Natural killer cell (primary cell): ENCODE results near the gene TEX22. TPM values are rescaled to one million over a fixed set of nuclear protein-coding genes. Genes with fewer than 3 reads are reported as not detected.

Source experiments
- ATAC-seq, 3 donors: fragments of 150-1000 bp in 2 of 3; fragments of 200-7000 bp in 1 of 3; cut with Tn5 transposase; 1 replicate in 1 of 3; 2 replicates in 2 of 3; pipeline ENCODE4 v1.10.0; 2021; ENCODE audit warnings: mild to moderate bottlenecking in 2 of 3, moderate library complexity in 2 of 3
- DNase-seq, 2 donors: peaks; one replicate each; pipeline versions ENCODE4 v3.0.0 to v3.0.0-alpha.2; 2013 to 2021; ENCODE audit warnings: mixed read lengths in 1 of 2
- H3K27ac ChIP-seq: one replicate; pipeline ENCODE4 v1.5.1; 2013; ENCODE audit warnings: mild to moderate bottlenecking, low read length
- H3K27me3 ChIP-seq: one replicate; pipeline ENCODE4 v1.6.1; 2013; ENCODE audit warnings: low read length; ENCODE audit not compliant: control insufficient read depth, insufficient read depth
- H3K36me3 ChIP-seq: one replicate; pipeline ENCODE4 v1.6.1; 2013; ENCODE audit warnings: low read length; ENCODE audit not compliant: control insufficient read depth, insufficient read depth
- H3K4me1 ChIP-seq: one replicate; pipeline ENCODE4 v1.6.1; 2013; ENCODE audit warnings: low read length; ENCODE audit not compliant: control insufficient read depth, insufficient read depth
- H3K4me3 ChIP-seq: one replicate; pipeline ENCODE4 v1.5.1; 2013; ENCODE audit warnings: low read length
- H3K9me3 ChIP-seq: one replicate; pipeline ENCODE4 v1.6.1; 2013; ENCODE audit warnings: low read length; ENCODE audit not compliant: control insufficient read depth, insufficient read depth
- H3K27ac Mint-ChIP-seq, 2 donors: one replicate each; pipeline ENCODE4 v1.8.0; 2022; ENCODE audit warnings: mild to moderate bottlenecking in 2 of 2, mixed read lengths in 2 of 2, moderate library complexity in 1 of 2
- H3K27me3 Mint-ChIP-seq, 2 donors: one replicate each; pipeline ENCODE4 v1.8.0; 2022; ENCODE audit warnings: low read depth in 2 of 2, mixed read lengths in 2 of 2
- H3K36me3 Mint-ChIP-seq: one replicate; pipeline ENCODE4 v1.8.0; 2022; ENCODE audit warnings: mixed read lengths
- H3K4me1 Mint-ChIP-seq, 2 donors: one replicate each; pipeline ENCODE4 v1.8.0; 2022; ENCODE audit warnings: mixed read lengths in 2 of 2
- H3K4me3 Mint-ChIP-seq: one replicate; pipeline ENCODE4 v1.8.0; 2022; ENCODE audit warnings: mild to moderate bottlenecking, moderate library complexity, mixed read lengths
- H3K9me3 Mint-ChIP-seq, 2 donors: one replicate each; pipeline ENCODE4 v1.8.0; 2022; ENCODE audit warnings: mixed read lengths in 2 of 2
- WGBS: methylation state at CpG from one replicate; pipeline ENCODE4 v1.1.7; 2013; ENCODE audit warnings: missing lambda C conversion rate; ENCODE audit not compliant: insufficient coverage; 5-methylcytosine and 5-hydroxymethylcytosine counted together
- intact Hi-C: fragments of 100-400 bp; cut with micrococcal nuclease; formaldehyde crosslinking; loops from one replicate; pipeline ENCODE4 v1.14.2; 2022
- total RNA-seq, 4 donors: library from RNA; stranded (reverse); fragments of 120-200 nt in 1 of 4; gene quantifications; one replicate each; pipeline versions ENCODE4 v1.2.3 to v1.2.4, GENCODE V29; 2013 to 2022
- TF ChIP-seq, protein P1 (sequence below): fragments of 200-600 bp; IDR thresholded peaks from one replicate; pipeline ENCODE4 v1.8.0; 2022; ENCODE audit warnings: antibody characterized with exemption

The TEX22 gene
- total RNA-seq, 3 donors from 2014 or later (not counting 1 experiment from before 2014, with no cell fraction given): 0.23 to 1.9 (median 1.8) TPM

DNA sequence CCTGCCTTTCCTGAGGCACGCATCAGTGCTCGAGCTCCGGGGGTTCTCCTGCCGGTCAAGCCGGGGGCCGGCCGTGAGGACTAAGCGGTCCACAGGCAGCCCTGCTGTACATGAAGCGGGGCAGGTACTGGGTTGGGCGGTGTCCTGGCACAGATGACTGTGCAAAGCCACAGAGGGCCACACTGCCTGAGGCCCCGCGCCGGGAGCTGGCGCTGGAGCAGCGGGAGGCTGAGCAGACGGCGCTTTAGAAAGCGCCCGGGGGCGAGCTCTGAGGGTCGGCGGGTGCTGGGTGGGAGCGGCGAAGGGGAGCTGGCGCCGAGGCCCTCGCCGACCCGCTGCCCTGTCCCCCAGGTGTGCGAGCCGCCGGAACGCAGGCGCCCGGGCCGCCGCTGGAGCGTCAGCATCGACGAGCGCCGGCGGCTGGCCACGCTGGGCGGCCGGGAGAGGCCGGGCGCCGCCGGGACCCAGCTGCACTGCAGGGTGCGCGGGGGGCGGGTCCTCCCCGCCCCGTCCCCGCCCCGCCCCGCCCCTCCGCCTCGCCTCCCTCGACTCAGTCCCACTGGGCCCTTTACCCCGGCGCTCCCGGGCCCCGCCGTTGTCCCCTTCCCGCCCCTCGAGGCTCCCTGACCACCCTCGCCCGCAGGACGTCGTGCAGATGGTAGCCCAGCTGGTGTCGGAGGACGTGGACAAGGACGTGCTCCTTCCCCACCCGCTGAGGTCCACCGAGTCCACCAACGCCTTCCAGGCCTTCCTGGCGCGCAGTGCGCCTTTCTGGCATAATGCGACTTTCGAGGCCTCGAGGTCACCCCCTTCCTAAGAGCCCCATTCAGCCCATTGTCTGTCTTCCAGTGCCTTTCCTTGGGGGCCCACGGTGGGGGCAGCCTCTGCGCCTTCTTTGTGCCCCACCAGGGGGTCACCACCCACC is 12.9 kb downstream of the TEX22 start:
- Histone ChIP-seq H3K4me3 (no peak overlapping the region), H3K27ac (no peak overlapping the region), H3K36me3 (no peaks in the 10 kb centered on the region), H3K4me1 (peaks cover 27% of the 10 kb centered on the region), H3K9me3 (no peaks in the 10 kb centered on the region), H3K27me3 (peaks cover 24% of the 10 kb centered on the region)
- Mint-ChIP-seq H3K27ac (no peak overlapping the region), H3K27me3 (peaks cover 0 to 20% of the 10 kb centered on the region in 2 donors), H3K36me3 (no peaks in the 10 kb centered on the region), H3K4me1 (peaks cover 0 to 5% of the 10 kb centered on the region in 2 donors), H3K4me3 (peak overlapping the region; percentile 31), H3K9me3 (no peaks in the 10 kb centered on the region)
- WGBS: 15% methylated on average over 86 of the region's 86 CpGs
- ATAC-seq: peak; percentile 45 to 52 (median 46)
- TF ChIP-seq, protein P1, sequence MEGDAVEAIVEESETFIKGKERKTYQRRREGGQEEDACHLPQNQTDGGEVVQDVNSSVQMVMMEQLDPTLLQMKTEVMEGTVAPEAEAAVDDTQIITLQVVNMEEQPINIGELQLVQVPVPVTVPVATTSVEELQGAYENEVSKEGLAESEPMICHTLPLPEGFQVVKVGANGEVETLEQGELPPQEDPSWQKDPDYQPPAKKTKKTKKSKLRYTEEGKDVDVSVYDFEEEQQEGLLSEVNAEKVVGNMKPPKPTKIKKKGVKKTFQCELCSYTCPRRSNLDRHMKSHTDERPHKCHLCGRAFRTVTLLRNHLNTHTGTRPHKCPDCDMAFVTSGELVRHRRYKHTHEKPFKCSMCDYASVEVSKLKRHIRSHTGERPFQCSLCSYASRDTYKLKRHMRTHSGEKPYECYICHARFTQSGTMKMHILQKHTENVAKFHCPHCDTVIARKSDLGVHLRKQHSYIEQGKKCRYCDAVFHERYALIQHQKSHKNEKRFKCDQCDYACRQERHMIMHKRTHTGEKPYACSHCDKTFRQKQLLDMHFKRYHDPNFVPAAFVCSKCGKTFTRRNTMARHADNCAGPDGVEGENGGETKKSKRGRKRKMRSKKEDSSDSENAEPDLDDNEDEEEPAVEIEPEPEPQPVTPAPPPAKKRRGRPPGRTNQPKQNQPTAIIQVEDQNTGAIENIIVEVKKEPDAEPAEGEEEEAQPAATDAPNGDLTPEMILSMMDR: no peak
- intact Hi-C loops: loop anchor here (1.0 kb wide), 1 partner anchor 27 kb away; no protein-coding TSS in a partner anchor
- peak in 1 of 2 donors; percentile 60 for DNase-seq

DNA sequence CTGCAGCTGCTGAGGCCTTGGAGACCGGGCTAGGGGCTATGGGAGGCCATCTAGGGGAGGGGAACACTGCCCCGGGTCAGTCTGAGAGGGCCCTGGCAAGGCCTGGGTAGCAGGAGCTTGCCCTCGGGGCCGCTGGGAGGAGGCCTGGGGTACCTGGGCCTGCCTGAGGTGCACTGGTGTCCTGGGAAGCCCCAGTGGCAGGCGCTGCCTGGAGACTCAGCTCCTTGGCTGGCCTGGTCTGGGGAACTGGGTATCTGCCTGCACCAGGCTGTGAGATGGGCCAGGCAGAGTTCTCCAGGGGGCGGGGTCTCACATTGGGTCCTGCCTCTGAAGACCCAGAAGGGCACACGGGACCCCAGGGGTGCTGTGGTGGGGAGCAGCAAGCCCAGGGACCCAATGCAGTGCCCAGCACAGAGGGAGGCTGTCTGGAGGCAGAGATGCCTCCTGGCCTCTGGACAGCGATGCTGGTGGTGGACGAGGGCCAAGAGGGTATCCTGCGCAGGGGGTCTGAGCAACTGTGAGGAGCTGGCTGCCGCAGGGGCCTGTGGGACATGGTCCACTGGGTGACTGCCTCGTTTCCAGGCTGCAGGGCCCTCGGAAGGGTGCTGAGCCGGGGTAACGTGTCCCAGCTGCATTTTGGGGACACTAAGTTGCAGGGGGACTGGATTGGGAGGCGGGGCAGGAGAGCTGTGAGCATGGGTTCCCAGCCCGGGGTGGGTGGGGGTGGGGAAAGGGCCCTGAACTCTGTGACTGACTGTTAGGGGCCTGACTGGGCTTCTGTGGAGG is 13.8 kb downstream of the TEX22 start:
- ATAC-seq (no peak), DNase-seq (no peak)
- WGBS: 83% methylated on average over 17 of the region's 17 CpGs
- H3K36me3 ChIP-seq: no peaks in the 10 kb centered on the region
- Mint-ChIP-seq H3K27ac (no peak overlapping the region), H3K4me3 (peak overlapping the region; percentile 31), H3K27me3 (peaks cover 0 to 20% of the 10 kb centered on the region in 2 donors), H3K9me3 (no peaks in the 10 kb centered on the region), H3K4me1 (peaks cover 0 to 5% of the 10 kb centered on the region in 2 donors), H3K36me3 (no peaks in the 10 kb centered on the region)
- H3K4me3 ChIP-seq: no peak overlapping the region
- TF ChIP-seq, protein P1: no peak
- H3K27me3 ChIP-seq: peaks cover 24% of the 10 kb centered on the region
- H3K27ac ChIP-seq: no peak overlapping the region
- no peaks in the 10 kb centered on the region for H3K9me3 ChIP-seq
- H3K4me1 ChIP-seq: peaks cover 27% of the 10 kb centered on the region
- intact Hi-C loops: loop anchor here (1.0 kb wide), 1 partner anchor 26 kb away; no protein-coding TSS in a partner anchor

DNA sequence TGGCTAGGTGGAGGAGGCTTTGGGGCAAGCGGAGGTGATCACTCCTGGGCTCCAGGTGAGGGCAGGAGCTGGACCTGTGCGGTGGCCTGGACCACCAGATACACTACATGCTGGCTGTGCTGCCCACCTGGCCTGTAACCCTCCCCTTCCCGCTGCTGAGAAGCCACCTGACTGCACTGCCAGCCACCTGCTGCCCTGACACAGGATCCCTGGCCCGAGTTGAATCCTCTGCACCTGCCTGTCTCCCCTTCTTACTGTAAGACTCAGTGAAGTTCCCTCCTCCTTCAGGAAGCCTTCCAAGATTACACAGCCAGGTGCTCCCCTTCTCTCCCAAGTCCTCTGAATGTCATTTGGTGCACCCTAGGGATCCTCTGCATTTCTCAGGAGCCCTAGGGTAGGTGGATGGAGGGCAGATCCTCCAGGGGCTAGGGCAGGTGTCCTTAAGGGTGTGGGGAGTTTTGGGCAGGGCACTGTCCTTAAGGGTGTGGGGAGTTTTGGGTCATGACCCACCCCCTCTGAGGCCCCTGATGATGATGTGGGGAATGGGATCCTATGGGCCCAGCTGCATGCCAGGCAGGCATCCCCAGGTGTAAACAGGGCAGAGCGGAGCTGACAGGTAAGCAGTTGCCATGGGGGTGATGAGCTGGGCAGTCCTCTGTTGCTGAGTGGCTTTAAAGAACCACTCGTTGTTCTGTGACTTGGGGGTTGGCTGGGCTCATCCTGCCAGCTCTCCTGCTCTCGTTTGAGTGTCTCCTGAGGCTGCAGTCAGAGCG is 14.6 kb downstream of the TEX22 start:
- WGBS: 88% methylated on average over 8 of the region's 8 CpGs
- H3K4me3 Mint-ChIP-seq: peak overlapping the region; percentile 45
- DNase-seq: no peak

More for the DNA sequence above, 14.6 kb downstream of the TEX22 start:
- Mint-ChIP-seq H3K36me3 (no peaks in the 10 kb centered on the region), H3K4me1 (peaks cover 0 to 5% of the 10 kb centered on the region in 2 donors), H3K27ac (no peak overlapping the region), H3K27me3 (peaks cover 0 to 20% of the 10 kb centered on the region in 2 donors), H3K9me3 (no peaks in the 10 kb centered on the region)
- no peak overlapping the region for H3K27ac ChIP-seq
- intact Hi-C loops: no loop called here
- no peaks in the 10 kb centered on the region for H3K36me3 ChIP-seq
- peaks cover 24% of the 10 kb centered on the region for H3K27me3 ChIP-seq
- H3K4me3 ChIP-seq: no peak overlapping the region
- peaks cover 27% of the 10 kb centered on the region for H3K4me1 ChIP-seq
- TF ChIP-seq, protein P1: no peak
- H3K9me3 ChIP-seq: no peaks in the 10 kb centered on the region
- ATAC-seq: no peak
